NCI-H446 (cell line): Measurements from ENCODE around the gene NFIB.

Experiments
- DNase-seq, 2 experiments: peaks; one replicate each; lab custom pipeline; 2025; lab: John Stamatoyannopoulos, UW

The NFIB gene

GRCh38 chr9:14245901-14246525, 67.9 kb downstream of the NFIB start:
- DNase-seq, result no peak

DNA sequence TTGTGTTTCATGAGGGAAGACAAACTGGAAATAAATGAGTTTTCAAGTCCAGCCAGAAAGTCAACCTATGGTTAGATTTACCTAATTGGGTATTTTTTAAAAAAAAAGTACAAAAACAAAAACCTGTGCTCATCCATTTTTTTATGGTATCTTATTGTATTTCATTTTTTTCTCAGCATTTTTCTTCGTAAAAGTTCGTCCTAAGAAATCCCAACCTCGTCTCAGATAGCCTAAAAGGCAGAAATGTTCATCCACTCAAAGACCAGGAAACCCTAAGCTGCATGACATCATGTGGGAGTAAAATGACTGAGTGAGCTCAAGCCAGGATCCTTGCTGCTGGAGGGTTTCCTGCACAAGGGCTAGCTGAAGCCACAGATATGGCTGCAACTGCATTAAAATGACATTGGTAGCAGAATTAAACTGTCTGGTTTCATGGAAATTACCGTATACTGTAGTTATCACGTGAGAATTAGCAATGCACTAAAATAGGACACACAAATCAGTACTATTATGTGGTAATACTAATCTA, 70.4 kb downstream of the NFIB start:
- peak in 1 of 2 experiments; percentile 83 for DNase-seq

GRCh38 chr9:14242150-14242805, 71.7 kb downstream of the NFIB start:
- peak in 1 of 2 experiments; percentile 97 for DNase-seq

GRCh38 chr9:14240537-14240936, 73.4 kb downstream of the NFIB start:
- peak; percentile 99 to 100 for DNase-seq

DNA sequence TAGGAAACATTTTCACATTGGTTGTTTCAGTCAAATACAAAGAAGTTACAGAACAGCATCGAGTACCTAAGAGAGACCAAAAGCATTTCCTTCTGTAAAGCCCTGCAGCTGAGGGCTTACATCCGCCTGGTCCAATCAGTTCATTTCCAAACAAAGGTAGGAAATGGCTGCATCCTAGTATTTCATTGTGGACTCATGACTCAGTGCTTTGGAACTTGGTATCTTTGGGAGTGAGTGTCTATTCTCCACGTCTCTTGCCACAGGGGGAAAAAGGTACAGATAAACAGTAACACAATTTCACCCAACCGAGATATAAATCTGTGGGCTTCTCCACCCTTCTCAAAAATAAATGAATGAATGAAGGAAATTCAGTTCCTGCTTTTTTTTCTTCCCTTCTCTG, 75.4 kb downstream of the NFIB start:
- DNase-seq, result no peak

- DNase-seq, result no peak
Measured at GRCh38 chr9:14238079-14238478, 75.9 kb downstream of the NFIB start.

DNA sequence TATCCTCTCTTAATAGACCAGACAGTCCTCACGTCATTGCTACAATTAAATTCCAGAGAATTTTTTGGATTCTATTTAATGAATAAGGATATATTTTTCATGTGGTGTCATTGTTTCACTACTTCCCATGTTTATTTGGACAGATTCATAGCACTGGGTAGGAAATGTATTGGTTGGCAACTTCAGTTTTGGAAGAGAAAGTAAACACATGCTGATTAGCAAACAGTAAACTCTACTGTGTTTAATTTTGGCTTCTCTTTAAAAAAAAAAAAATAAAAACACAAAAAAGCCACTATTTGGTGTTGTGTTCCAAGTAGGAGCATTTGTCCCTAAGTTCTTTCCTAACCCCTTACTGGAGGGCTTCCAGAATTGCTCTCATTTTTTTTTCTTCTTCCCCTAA, 77.3 kb downstream of the NFIB start:
- peak in 1 of 2 experiments; percentile 97 for DNase-seq

- no peak for DNase-seq
Measured at GRCh38 chr9:14232111-14232510, 81.8 kb downstream of the NFIB start.

GRCh38 chr9:14231196-14231990, 82.5 kb downstream of the NFIB start:
- DNase-seq, result no peak

DNA sequence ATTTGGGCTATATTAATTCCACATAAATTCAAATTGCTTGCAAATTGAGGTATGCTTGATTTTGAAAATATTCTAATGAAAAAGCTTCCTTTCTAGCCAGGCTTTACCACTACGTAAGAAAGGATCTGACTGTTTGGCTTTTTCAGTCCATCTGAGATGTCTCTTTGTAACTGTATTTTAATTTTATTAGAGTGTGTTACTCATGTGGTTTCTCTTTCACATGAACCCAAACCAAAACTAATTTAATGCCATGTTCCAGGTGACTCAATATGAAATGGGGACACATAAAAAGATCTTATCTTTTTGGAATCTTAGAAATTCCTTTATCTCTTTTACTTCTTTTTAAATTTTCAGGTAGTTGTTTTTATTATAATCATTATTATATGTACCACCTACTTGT, 85.3 kb downstream of the NFIB start:
- no peak for DNase-seq

GRCh38 chr9:14226855-14227532, 86.9 kb downstream of the NFIB start:
- DNase-seq, result no peak

GRCh38 chr9:14223081-14223480, 90.9 kb downstream of the NFIB start:
- DNase-seq, result no peak

DNA sequence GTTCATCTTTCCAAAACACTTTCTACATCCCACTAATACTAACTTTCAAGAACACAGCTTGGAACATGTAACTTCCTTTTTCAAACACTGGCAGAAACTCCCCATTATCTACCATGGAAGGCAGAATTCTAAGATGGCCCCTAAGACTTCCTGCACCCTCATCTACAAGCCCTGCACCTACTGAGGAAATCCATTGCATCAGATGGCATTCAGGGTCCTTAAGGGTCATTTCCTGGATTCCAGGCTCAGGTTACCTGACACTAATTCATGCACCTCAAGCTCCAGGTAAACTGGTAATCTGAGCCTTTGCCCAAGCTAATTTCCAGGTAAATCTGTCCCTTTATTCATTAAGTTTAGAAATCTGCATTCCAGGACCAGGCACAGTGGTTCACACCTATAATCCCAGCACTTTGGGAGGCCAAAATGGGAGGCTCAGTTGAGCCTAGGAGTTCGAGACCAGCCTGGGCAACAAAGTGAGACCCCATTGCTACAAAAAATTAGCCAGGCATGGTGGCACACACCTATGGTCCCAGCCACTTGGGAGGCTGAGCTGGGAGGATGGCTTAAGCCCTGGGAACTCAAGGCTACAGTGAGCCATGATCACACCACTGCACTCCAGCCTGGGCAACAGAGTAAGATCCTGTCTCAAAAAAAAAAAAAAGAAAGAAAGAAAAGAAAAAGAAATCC, 91.6 kb downstream of the NFIB start:
- DNase-seq, result no peak

- peak; percentile 100 for DNase-seq
Measured at GRCh38 chr9:14221558-14221957, 92.4 kb downstream of the NFIB start.

- DNase-seq, result no peak
Measured at GRCh38 chr9:14221119-14221518, 92.8 kb downstream of the NFIB start.

- no peak for DNase-seq
Measured at GRCh38 chr9:14220256-14220655, 93.7 kb downstream of the NFIB start.

DNA sequence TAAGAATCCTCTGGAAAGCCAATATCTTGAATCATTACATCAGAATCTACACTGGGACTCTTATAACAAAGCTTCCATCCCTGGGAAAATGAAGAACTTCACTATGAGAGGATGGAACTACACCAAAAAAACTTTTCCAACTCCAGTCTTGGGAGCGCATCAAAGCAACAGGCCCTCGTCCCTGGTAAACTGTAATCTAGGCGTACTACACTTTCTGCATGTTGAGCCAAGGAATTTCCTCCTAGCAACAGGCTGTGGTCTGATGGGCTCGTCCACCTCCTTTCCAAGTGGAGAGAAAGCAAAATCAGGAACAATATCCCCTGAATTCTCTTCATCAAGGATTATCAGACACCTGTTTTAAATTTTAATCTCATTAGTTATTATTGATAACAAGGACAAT, 94.1 kb downstream of the NFIB start:
- no peak for DNase-seq

- no peak for DNase-seq
Measured at GRCh38 chr9:14218253-14218652, 95.7 kb downstream of the NFIB start.

- DNase-seq, result no peak
Measured at GRCh38 chr9:14216612-14217194, 97.2 kb downstream of the NFIB start.

DNA sequence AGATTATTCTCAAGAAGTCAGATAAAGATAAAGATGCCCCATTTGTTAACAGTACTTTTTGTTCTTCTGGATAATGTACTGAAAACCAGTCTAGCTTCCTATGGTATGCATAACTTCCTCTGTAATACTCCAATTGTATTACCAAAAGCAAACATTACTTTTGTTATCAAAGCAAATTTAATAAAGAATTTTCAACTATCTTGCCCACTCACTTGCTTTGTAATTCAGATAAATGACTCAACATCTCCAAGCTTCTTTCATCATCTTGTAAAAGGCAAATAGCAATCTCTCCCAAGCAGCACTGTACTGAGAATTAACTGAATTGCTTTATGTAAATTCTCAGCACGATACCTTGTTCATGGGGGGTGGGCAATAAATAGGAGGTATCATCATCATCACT, 98.3 kb downstream of the NFIB start:
- no peak for DNase-seq

- no peak for DNase-seq
Measured at GRCh38 chr9:14214693-14215092, 99.2 kb downstream of the NFIB start.
